GM06990 (cell line): ENCODE results near the gene WNT3.
"Not testable (repeated sequence)": the region's sequence is repeated elsewhere in the genome, so short reads cannot be mapped to it uniquely, and the experiment has no call there.

Source experiments
- DNase-seq: peaks from one replicate; pipeline ENCODE4 v3.0.0-alpha.2; 2011; ENCODE audit not compliant: insufficient read length; ENCODE audit errors: extremely low read depth
- H3K27me3 ChIP-seq: replicated peaks from 2 replicates; pipeline ENCODE4 v1.6.0; 2011; ENCODE audit warnings: low read length; ENCODE audit not compliant: control insufficient read depth, insufficient read depth
- H3K36me3 ChIP-seq: 2 replicates; pipeline ENCODE4 v1.5.1; 2011; ENCODE audit warnings: low read length; ENCODE audit not compliant: control insufficient read depth, insufficient read depth
- H3K4me3 ChIP-seq: replicated peaks from 2 replicates; pipeline ENCODE4 v1.5.1; 2011; ENCODE audit warnings: low read depth, mild to moderate bottlenecking, control low read depth, low read length
- CTCF ChIP-seq: IDR thresholded peaks from 2 replicates; pipeline ENCODE4 v1.5.1; 2011; ENCODE audit warnings: low read length, control low read depth, mild to moderate bottlenecking, inconsistent platforms; ENCODE audit not compliant: insufficient read depth, poor library complexity, severe bottlenecking

The WNT3 gene

GRCh38 chr17:46769531-46770438 is 48.7 kb downstream of the WNT3 start:
- TF ChIP-seq CTCF, result no peak
- Histone ChIP-seq H3K4me3 (0 out of 2 replicates have a peak overlapping the region, but pooled peaks have one; percentile 11), H3K36me3 (no peaks in the 10 kb centered on the region), H3K27me3 (peaks cover 1% of the 10 kb centered on the region; the same call in 1 of the 2 replicates)
- DNase-seq, result no peak

- not testable (repeated sequence) for DNase-seq, H3K36me3 ChIP-seq, H3K4me3 ChIP-seq, H3K27me3 ChIP-seq
Observed at GRCh38 chr17:46768896-46769295, 49.6 kb downstream of the WNT3 start.

- Histone ChIP-seq H3K4me3 (no peak overlapping the region), H3K36me3 (no peaks in the 10 kb centered on the region), H3K27me3 (peaks cover 1% of the 10 kb centered on the region; the same call in 1 of the 2 replicates)
- DNase-seq, result no peak
- TF ChIP-seq CTCF, result no peak
Observed at GRCh38 chr17:46768540-46768870, 50.0 kb downstream of the WNT3 start.

- H3K4me3 ChIP-seq, result no peak overlapping the region
- no peaks in the 10 kb centered on the region for H3K36me3 ChIP-seq
- H3K27me3 ChIP-seq, result peaks cover 1% of the 10 kb centered on the region; the same call in 1 of the 2 replicates
- no peak for DNase-seq
- no peak for TF ChIP-seq CTCF
Observed at GRCh38 chr17:46766493-46767491, 51.7 kb downstream of the WNT3 start.

GRCh38 chr17:46765453-46765852 is 53.0 kb downstream of the WNT3 start:
- no peaks in the 10 kb centered on the region for H3K36me3 ChIP-seq
- peaks cover 1% of the 10 kb centered on the region; the same call in 1 of the 2 replicates for H3K27me3 ChIP-seq
- no peak overlapping the region for H3K4me3 ChIP-seq
- DNase-seq, result no peak
- no peak for TF ChIP-seq CTCF
